Activated T-cell treated with anti-CD3 and anti-CD28 coated beads for 1 hour (primary cell): Measurements from ENCODE around the gene NFAM1.
A peak's percentile ranks its signal among the peaks of the same experiment; 100 is the strongest.

ENCODE experiments used
- DNase-seq: peaks from one replicate; pipeline ENCODE4 v3.0.0-alpha.2; 2020; ENCODE audit warnings: low read depth

NFAM1 gene

GRCh38 chr22:42439821-42440674, 7.8 kb upstream of the NFAM1 start:
- DNase-seq, result no peak

GRCh38 chr22:42439021-42439567, 6.9 kb upstream of the NFAM1 start:
- DNase-seq, result no peak

DNA sequence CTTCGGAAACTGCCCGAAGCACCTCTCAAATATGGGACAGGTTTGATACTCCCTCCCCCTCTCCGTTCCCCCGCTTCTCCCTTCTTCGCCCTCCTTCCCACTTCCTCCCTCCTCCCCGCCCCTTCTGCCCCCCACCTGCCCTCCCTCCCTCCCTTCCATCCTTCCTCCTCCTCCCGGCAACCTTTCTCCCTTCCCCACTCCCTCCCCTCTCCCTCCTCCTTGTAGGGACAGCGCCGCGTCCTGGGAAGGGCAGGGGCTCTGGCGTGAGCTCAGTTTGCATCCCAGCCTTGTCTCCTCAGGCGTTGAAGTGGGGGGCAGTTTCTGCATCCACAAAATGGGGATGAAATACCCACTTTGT, 6.1 kb upstream of the NFAM1 start:
- no peak for DNase-seq

- DNase-seq, result peak; percentile 79
Observed at GRCh38 chr22:42437488-42438292, 5.5 kb upstream of the NFAM1 start.

DNA sequence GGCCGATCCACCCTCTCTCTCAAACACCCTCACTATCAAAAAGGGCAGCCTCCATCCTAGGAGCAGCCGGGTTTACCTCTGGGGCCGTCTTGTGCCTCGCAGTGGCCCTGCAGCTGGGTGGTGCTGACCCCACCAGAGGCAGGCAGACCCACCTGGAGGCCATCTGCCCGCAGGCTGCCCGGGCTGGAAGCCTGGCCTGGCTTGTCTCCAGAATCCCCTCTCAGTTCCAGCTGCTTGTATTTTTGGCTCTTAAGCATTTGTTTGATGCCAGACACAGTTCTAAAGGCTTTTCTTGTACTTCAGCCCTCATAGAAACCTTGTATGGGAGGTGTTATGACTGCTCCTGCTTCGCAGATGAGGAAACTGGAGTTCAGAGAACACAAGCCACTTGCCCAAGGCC, 4.2 kb upstream of the NFAM1 start:
- DNase-seq, result no peak

- no peak for DNase-seq
Observed at GRCh38 chr22:42434748-42435425, 2.7 kb upstream of the NFAM1 start.

GRCh38 chr22:42433754-42434682, 1.8 kb upstream of the NFAM1 start:
- no peak for DNase-seq

DNA sequence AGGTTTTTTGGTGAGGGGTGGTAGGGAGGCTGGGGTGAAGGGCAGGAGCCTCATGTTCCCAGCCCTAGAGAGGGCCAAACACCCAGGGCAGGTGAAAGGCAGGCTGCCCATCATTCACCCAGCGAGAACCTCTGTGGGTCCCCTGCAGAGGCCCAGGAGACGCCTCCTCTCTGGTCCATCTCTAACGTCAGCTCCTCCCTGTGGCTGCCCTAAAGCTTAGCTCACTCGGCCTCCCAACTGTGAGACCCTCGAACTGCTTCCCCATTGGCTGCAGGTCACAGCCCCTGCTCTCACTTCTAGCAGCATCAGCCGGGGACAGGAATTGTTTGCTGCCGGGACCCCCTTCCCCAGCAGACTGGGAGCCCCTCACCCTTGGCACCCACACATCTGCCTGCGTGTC, 615 bp upstream of the NFAM1 start:
- no peak for DNase-seq

GRCh38 chr22:42431401-42432019, 693 bp downstream of the NFAM1 start:
- DNase-seq, result no peak

DNA sequence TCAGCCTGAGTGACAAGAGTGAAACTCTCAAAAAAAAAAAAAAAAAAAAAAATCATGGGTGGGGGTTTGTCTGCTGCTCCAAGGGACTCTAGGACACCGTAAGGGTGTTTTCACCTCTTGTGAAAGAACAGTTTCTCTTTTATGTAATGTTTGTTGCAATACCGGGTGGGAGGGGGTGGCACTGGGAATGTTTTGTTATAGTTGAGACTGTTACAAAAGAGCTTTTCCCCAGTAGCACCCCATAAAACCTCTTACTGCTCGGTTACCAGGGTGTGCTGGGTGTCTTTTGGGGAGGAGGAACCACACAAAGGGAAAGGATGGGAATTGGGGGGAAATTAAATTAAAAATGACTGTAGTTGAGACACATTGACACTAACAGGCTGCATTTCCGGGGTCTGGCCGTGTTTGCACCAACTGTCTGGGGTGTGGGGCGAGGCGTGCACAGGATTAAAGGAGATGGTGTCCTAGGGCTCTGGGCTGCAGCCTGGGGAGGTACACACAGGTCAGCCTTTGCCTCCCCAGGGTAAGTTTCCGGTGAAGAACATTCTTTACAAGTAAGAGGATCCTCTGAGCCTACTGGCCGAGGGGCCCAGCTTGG, 1.6 kb downstream of the NFAM1 start:
- no peak for DNase-seq

GRCh38 chr22:42428760-42429159, 3.4 kb downstream of the NFAM1 start:
- DNase-seq, result no peak

DNA sequence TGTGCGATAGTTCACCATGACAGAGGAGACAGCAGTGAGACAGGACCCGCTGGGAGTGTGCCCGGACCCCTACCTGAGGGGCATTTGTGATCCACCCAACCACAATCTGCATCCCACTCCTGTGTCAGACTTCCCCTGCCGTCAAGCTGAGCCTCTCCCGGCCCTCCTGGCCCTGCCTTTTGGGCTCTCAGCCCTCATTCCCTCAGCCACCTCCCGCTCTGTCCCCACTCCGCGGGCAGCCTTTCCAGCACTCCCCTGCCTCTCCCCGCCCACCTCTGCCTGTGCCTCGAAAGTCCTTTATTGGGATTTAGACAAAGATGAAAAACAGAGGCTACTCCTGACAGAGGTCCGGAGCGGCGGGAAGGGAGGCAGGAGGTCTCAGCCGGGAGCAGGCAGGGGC, 4.2 kb downstream of the NFAM1 start:
- no peak for DNase-seq

GRCh38 chr22:42427167-42427566, 5.0 kb downstream of the NFAM1 start:
- DNase-seq, result no peak

- no peak for DNase-seq
Observed at GRCh38 chr22:42425989-42426355, 6.2 kb downstream of the NFAM1 start.

DNA sequence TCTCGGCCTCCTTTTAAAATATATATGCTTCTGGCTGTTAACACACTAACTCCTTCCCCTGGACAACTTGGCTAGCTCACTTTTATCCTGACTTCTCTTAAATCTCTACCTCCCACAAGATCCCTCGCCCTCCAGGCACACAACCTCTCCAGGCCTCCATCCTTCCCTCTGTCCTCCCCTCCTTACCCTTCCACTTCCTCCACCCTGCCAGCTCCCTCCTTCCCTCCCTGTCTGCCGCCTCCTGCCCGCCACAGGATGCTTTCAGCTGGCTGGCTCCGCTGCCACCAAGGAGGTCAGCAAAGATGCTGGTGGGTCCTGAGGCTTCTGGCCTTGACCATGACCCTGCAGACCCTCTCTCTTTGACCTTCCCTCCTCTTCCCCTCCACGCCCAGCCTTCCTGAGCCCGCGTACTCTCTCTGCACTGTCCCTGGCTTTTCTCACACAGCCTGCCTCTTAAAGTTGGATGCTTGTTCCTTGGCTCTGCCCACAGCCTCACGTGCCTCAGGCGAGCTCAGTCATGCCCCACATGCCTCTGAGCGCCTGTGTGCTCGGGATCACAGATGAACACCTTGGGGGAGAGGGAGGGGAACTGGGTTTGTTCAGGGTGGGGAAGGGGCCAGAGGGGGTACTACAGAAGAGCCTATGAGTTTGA, 6.7 kb downstream of the NFAM1 start:
- no peak for DNase-seq

- DNase-seq, result no peak
Observed at GRCh38 chr22:42419243-42419881, 12.8 kb downstream of the NFAM1 start.

- DNase-seq, result no peak
Observed at GRCh38 chr22:42418811-42419242, 13.4 kb downstream of the NFAM1 start.

GRCh38 chr22:42417645-42418305, 14.4 kb downstream of the NFAM1 start:
- no peak for DNase-seq

GRCh38 chr22:42416671-42417230, 15.5 kb downstream of the NFAM1 start:
- no peak for DNase-seq
